A673 (cell line): Measurements from ENCODE around the gene PIAS3. TPM values are rescaled to one million over a fixed set of nuclear protein-coding genes. Genes with fewer than 3 reads are reported as not detected.

Experiments
- BruUV-seq: library from RNA; stranded (reverse); fragments of 400-500 nt; replicated peaks from 2 replicates; lab custom pipeline; 2021; lab: Mats Ljungman, UMichigan
- CTCF ChIA-PET: fragments of 300-600 bp; sonication (Branson Sonifier 250); formaldehyde crosslinking; loops from one replicate; lab custom pipeline; 2022; ENCODE audit warnings: antibody characterized with exemption; lab: Charles Lee
- POLR2A ChIA-PET: fragments of 300-600 bp; sonication (Branson Sonifier 250); formaldehyde crosslinking; loops from one replicate; lab custom pipeline; 2022; ENCODE audit warnings: antibody characterized with exemption; ENCODE audit not compliant: low non-redundant PET; lab: Charles Lee
- DNase-seq: peaks from one replicate; pipeline ENCODE4 v3.0.0-alpha.2; 2015; ENCODE audit warnings: low spot score
- H3K27ac ChIP-seq: fragments of 200-600 bp; sonication (generic); 2 replicates; pipeline ENCODE4 v1.5.1; 2016; ENCODE audit warnings: mixed run types, low read depth, mild to moderate bottlenecking, mixed read lengths, antibody characterized with exemption, low read length; ENCODE audit not compliant: poor library complexity, severe bottlenecking
- H3K27me3 ChIP-seq: fragments of 200-600 bp; sonication (generic); replicated peaks from 2 replicates; pipeline ENCODE4 v1.6.1; 2017; ENCODE audit warnings: mixed run types, low read depth, mild to moderate bottlenecking, mixed read lengths, antibody characterized with exemption, low read length; ENCODE audit not compliant: insufficient read depth, poor library complexity
- H3K36me3 ChIP-seq: fragments of 200-600 bp; sonication (generic); 2 replicates; pipeline ENCODE4 v1.6.1; 2016; ENCODE audit warnings: mixed run types, mild to moderate bottlenecking, mixed read lengths, antibody characterized with exemption, low read length; ENCODE audit not compliant: insufficient read depth, poor library complexity, severe bottlenecking
- H3K4me1 ChIP-seq: fragments of 200-600 bp; sonication (generic); 2 replicates; pipeline ENCODE4 v1.6.1; 2017; ENCODE audit warnings: mixed run types, mild to moderate bottlenecking, mixed read lengths, antibody characterized with exemption, low read length; ENCODE audit not compliant: insufficient read depth, poor library complexity, severe bottlenecking
- H3K4me3 ChIP-seq: fragments of 200-600 bp; sonication (generic); 2 replicates; pipeline ENCODE4 v1.5.1; 2016; ENCODE audit warnings: low read depth, mixed run types, mild to moderate bottlenecking, mixed read lengths, low read length; ENCODE audit not compliant: poor library complexity, severe bottlenecking
- H3K9me3 ChIP-seq: fragments of 200-600 bp; sonication (generic); 2 replicates; pipeline ENCODE4 v1.6.1; 2016; ENCODE audit warnings: mixed run types, low read depth, mild to moderate bottlenecking, mixed read lengths, antibody characterized with exemption, low read length; ENCODE audit not compliant: poor library complexity, severe bottlenecking
- CTCF ChIP-seq: fragments of 300-800, 200-600 bp; sonication (generic); conservative IDR thresholded peaks from 2 replicates; pipeline ENCODE4 v1.5.1; 2017; ENCODE audit warnings: low read depth, mild to moderate bottlenecking, antibody characterized with exemption, low read length, moderate library complexity, mixed read lengths
- EZH2 ChIP-seq: fragments of 200-600 bp; sonication (generic); IDR thresholded peaks from 2 replicates; pipeline ENCODE4 v1.6.1; 2017; ENCODE audit warnings: borderline replicate concordance, low read depth, mild to moderate bottlenecking, mixed read lengths, antibody characterized with exemption, low read length; ENCODE audit not compliant: poor library complexity, severe bottlenecking
- intact Hi-C: fragments of 100-400 bp; cut with micrococcal nuclease; formaldehyde crosslinking; loops from one replicate; pipeline ENCODE4 v1.10.0; 2022; ENCODE audit not compliant: unreplicated experiment
- total RNA-seq: library from RNA; stranded (reverse); gene quantifications from 2 replicates; pipeline ENCODE4 v1.2.3, GENCODE V29; 2021

The PIAS3 gene
- total RNA-seq, 1 experiment from 2014 or later: 41.8 TPM

GRCh38 chr1:145827966-145828365 is 30.9 kb downstream of the PIAS3 start:
- TF ChIP-seq EZH2: no peak
- TF ChIP-seq CTCF: no peak
- Histone ChIP-seq H3K9me3 (no peaks in the 10 kb centered on the region), H3K36me3 (peaks cover 68% of the 10 kb centered on the region), H3K4me3 (no peak overlapping the region), H3K27ac (peak overlapping the region; percentile 27), H3K27me3 (no peaks in the 10 kb centered on the region), H3K4me1 (peaks cover 10% of the 10 kb centered on the region)
- no TSS peak for BruUV-seq
- intact Hi-C loops: no loop called here
- POLR2A ChIA-PET: interaction anchor here (0.9 kb wide), 1 partner anchor 18 kb away, joined by 5 read pairs; the partner anchor contains the start of gene NUDT17
- CTCF ChIA-PET: interaction anchor here (1.4 kb wide), 1 partner anchor 17 kb away, joined by 3 read pairs; the partner anchor contains the start of gene NUDT17
- no peak for DNase-seq

GRCh38 chr1:145826030-145826429 is 32.9 kb downstream of the PIAS3 start:
- ChIA-PET POLR2A (no interaction called here), CTCF (no interaction called here)
- intact Hi-C loops: no loop called here
- no peaks in the 10 kb centered on the region for H3K9me3 ChIP-seq
- peaks cover 53% of the 10 kb centered on the region for H3K36me3 ChIP-seq
- H3K27ac ChIP-seq: no peak overlapping the region
- no peak for DNase-seq
- BruUV-seq: no TSS peak
- H3K27me3 ChIP-seq: no peaks in the 10 kb centered on the region
- no peak for TF ChIP-seq EZH2
- H3K4me3 ChIP-seq: no peak overlapping the region
- peaks cover 10% of the 10 kb centered on the region for H3K4me1 ChIP-seq

- CTCF ChIA-PET: interaction anchor here (1.1 kb wide), 1 partner anchor 103 kb away, joined by 5 read pairs; no protein-coding TSS in a partner anchor
- intact Hi-C loops: loop anchor here (2.0 kb wide), 1 partner anchor 14 kb away; no protein-coding TSS in a partner anchor
- Histone ChIP-seq H3K9me3 (no peaks in the 10 kb centered on the region), H3K27me3 (no peaks in the 10 kb centered on the region), H3K4me1 (peaks cover 10% of the 10 kb centered on the region), H3K36me3 (peaks cover 38% of the 10 kb centered on the region), H3K27ac (peak overlapping the region; percentile 90), H3K4me3 (peak overlapping the region; percentile 85)
- DNase-seq: no peak
- TSS peak; percentile 71 for BruUV-seq
- no peak for TF ChIP-seq CTCF
- no peak for TF ChIP-seq EZH2
- POLR2A ChIA-PET: no interaction called here
These were observed 34.4 kb downstream of the PIAS3 start for GRCh38 chr1:145824499-145824842.
